ENCODE results near the gene AP1S2.

AP1S2 gene

DNA sequence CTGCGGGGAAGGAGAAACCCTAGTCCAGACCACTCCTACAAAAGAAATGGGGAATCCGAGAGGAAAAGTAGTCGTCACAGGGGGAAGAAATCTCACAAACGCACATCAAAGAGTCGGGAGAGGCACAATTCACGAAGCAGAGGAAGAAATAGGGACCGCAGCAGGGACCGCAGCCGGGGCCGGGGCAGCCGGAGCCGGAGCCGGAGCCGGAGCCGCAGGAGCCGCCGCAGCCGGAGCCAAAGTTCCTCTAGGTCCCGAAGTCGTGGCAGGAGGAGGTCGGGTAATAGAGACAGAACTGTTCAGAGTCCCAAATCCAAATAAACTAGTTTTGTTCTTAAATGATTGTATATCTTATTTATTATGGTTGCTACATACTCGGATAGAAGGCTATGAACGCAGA, 31.7 kb downstream of the AP1S2 start:
- Histone ChIP-seq H3K27ac (no peak overlapping the region), H3K4me3 (no peak overlapping the region)
- no peak for DNase-seq (ENCODE audit: low spot score)
- TF ChIP-seq, protein P1, sequence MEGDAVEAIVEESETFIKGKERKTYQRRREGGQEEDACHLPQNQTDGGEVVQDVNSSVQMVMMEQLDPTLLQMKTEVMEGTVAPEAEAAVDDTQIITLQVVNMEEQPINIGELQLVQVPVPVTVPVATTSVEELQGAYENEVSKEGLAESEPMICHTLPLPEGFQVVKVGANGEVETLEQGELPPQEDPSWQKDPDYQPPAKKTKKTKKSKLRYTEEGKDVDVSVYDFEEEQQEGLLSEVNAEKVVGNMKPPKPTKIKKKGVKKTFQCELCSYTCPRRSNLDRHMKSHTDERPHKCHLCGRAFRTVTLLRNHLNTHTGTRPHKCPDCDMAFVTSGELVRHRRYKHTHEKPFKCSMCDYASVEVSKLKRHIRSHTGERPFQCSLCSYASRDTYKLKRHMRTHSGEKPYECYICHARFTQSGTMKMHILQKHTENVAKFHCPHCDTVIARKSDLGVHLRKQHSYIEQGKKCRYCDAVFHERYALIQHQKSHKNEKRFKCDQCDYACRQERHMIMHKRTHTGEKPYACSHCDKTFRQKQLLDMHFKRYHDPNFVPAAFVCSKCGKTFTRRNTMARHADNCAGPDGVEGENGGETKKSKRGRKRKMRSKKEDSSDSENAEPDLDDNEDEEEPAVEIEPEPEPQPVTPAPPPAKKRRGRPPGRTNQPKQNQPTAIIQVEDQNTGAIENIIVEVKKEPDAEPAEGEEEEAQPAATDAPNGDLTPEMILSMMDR (IDR thresholded peaks at IDR 0.05) = no peak

- DNase-seq (ENCODE audit: low spot score) = no peak
- H3K27ac ChIP-seq = no peak overlapping the region
- H3K4me3 ChIP-seq = no peak overlapping the region
- TF ChIP-seq, protein P1 (IDR thresholded peaks at IDR 0.05) = no peak
Observed at GRCh38 chrX:15820106-15821073, 34.2 kb downstream of the AP1S2 start.

DNA sequence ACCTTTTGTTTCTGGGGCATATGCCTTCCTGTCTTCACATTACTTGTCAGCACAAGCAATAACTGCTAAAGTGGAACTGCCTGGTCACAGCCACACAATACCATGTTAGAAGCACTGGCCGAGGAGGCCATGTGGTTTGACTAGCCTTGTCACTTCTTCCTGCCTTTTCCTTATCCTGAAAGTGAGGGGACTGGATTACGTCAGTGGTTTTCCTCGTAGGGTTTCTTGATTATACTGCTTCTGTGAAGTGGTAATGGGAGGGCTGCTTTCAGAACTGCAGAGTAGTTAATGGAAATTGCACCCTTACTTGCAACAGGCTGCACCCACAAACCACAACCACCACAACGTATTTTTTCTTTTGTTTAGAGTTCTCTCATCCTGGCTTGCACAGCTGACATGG, 37.7 kb downstream of the AP1S2 start:
- H3K27ac ChIP-seq = no peak overlapping the region
- DNase-seq (ENCODE audit: low spot score) = no peak
- TF ChIP-seq, protein P1 (IDR thresholded peaks at IDR 0.05) = no peak

GRCh38 chrX:15816438-15816809, 38.2 kb downstream of the AP1S2 start:
- Histone ChIP-seq H3K27ac (no peak overlapping the region), H3K4me3 (no peak overlapping the region)
- TF ChIP-seq, protein P1 (IDR thresholded peaks at IDR 0.05) = no peak
- DNase-seq (ENCODE audit: low spot score) = no peak

More for the DNA sequence above, 37.7 kb downstream of the AP1S2 start:
- H3K4me3 ChIP-seq = no peak overlapping the region

- H3K4me3 ChIP-seq = no peak overlapping the region
- no peak overlapping the region for H3K27ac ChIP-seq
- no peak for DNase-seq (ENCODE audit: low spot score)
- TF ChIP-seq, protein P1 (IDR thresholded peaks at IDR 0.05) = no peak
Observed at GRCh38 chrX:15815779-15816437, 38.7 kb downstream of the AP1S2 start.

- Histone ChIP-seq H3K4me3 (no peak overlapping the region), H3K27ac (no peak overlapping the region)
- TF ChIP-seq, protein P1 (IDR thresholded peaks at IDR 0.05) = no peak
- DNase-seq (ENCODE audit: low spot score) = no peak
Observed at GRCh38 chrX:15814771-15815365, 39.7 kb downstream of the AP1S2 start.
